ENCODE data around the gene ISM2.
A peak's percentile ranks its signal among the peaks of the same experiment; 100 is the strongest.
"Not testable (repeated sequence)": the region's sequence is repeated elsewhere in the genome, so short reads cannot be mapped to it uniquely, and the experiment has no call there.

Gene ISM2
- long read RNA-seq = 0 reads

GRCh38 chr14:77498120-77498979, at the start of gene ISM2:
ISM2 (minus strand) TSS chr14:77498816; CDS start chr14:77498793, 23 bp downstream.
- no peak within 1 kb of the TSS for H3K27ac ChIP-seq (replicated peaks)
- no peaks in the 10 kb centered on the region for H3K27me3 ChIP-seq (ENCODE audit: insufficient read depth, poor library complexity, severe bottlenecking)
- peak within 1 kb of the TSS; percentile 32 for H3K4me3 ChIP-seq (replicated peaks; ENCODE audit: insufficient read depth, low read length)
- TF ChIP-seq GABPA (IDR thresholded peaks at IDR 0.05; ENCODE audit: low read depth) (no peak), SPI1 (IDR thresholded peaks at IDR 0.05; ENCODE audit: borderline replicate concordance, low read depth) (no peak), POLR2AphosphoS5 (IDR thresholded peaks at IDR 0.05; ENCODE audit: low read depth) (no peak)
- TF ChIP-seq, protein P1, sequence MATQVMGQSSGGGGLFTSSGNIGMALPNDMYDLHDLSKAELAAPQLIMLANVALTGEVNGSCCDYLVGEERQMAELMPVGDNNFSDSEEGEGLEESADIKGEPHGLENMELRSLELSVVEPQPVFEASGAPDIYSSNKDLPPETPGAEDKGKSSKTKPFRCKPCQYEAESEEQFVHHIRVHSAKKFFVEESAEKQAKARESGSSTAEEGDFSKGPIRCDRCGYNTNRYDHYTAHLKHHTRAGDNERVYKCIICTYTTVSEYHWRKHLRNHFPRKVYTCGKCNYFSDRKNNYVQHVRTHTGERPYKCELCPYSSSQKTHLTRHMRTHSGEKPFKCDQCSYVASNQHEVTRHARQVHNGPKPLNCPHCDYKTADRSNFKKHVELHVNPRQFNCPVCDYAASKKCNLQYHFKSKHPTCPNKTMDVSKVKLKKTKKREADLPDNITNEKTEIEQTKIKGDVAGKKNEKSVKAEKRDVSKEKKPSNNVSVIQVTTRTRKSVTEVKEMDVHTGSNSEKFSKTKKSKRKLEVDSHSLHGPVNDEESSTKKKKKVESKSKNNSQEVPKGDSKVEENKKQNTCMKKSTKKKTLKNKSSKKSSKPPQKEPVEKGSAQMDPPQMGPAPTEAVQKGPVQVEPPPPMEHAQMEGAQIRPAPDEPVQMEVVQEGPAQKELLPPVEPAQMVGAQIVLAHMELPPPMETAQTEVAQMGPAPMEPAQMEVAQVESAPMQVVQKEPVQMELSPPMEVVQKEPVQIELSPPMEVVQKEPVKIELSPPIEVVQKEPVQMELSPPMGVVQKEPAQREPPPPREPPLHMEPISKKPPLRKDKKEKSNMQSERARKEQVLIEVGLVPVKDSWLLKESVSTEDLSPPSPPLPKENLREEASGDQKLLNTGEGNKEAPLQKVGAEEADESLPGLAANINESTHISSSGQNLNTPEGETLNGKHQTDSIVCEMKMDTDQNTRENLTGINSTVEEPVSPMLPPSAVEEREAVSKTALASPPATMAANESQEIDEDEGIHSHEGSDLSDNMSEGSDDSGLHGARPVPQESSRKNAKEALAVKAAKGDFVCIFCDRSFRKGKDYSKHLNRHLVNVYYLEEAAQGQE (IDR thresholded peaks at IDR 0.05; ENCODE audit: insufficient replicate concordance, low read depth) = no peak
- TF ChIP-seq, protein P2, sequence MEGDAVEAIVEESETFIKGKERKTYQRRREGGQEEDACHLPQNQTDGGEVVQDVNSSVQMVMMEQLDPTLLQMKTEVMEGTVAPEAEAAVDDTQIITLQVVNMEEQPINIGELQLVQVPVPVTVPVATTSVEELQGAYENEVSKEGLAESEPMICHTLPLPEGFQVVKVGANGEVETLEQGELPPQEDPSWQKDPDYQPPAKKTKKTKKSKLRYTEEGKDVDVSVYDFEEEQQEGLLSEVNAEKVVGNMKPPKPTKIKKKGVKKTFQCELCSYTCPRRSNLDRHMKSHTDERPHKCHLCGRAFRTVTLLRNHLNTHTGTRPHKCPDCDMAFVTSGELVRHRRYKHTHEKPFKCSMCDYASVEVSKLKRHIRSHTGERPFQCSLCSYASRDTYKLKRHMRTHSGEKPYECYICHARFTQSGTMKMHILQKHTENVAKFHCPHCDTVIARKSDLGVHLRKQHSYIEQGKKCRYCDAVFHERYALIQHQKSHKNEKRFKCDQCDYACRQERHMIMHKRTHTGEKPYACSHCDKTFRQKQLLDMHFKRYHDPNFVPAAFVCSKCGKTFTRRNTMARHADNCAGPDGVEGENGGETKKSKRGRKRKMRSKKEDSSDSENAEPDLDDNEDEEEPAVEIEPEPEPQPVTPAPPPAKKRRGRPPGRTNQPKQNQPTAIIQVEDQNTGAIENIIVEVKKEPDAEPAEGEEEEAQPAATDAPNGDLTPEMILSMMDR (IDR thresholded peaks at IDR 0.05; ENCODE audit: insufficient read depth, low read length) = no peak
- peak in 1 of 2 experiments; percentile 3 for DNase-seq (ENCODE audit: low read depth in 1 of 2, low spot score in 1 of 2)

DNA sequence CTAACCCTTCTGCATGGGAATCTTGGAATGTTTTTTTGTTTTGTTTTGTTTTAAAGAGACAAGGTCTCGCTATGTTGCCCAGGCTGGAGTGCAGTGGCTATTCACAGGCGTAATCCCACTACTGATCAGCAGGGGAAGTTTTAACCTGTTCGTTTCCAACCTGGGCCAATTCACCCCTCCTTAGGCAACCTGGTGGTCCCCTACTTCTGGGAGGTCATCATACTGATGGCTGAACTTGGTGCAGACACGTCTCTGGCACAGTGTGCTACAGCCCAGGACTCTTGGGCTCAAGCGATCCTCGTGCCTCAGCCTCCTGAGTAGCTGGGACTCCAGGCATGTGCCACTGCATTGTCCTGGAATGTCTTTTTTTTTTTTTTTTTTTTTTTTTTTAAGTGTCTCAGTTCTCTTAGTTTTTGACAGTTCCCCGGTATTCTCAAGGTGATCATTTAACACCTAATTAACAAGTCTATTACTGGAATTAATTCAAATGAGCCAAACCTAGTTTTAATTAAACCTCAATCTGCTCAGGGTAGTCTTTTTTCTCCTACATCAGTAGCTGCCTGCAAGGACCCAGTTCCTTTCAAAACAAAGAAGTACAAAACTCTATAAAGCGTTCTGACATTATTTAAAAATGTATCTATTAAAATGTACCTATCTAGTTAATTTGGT, 49.0 kb upstream of the ISM2 start:
- no peaks in the 10 kb centered on the region for H3K27me3 ChIP-seq (ENCODE audit: insufficient read depth, poor library complexity, severe bottlenecking)
- DNase-seq (ENCODE audit: low read depth in 1 of 2, low spot score in 1 of 2) = no peak
- no peak overlapping the region for H3K27ac ChIP-seq (replicated peaks)
- TF ChIP-seq GABPA (IDR thresholded peaks at IDR 0.05; ENCODE audit: low read depth) = no peak
- no peak for TF ChIP-seq SPI1 (IDR thresholded peaks at IDR 0.05; ENCODE audit: borderline replicate concordance, low read depth)
- TF ChIP-seq, protein P2 (IDR thresholded peaks at IDR 0.05; ENCODE audit: insufficient read depth, low read length) = no peak
- TF ChIP-seq, protein P1 (IDR thresholded peaks at IDR 0.05; ENCODE audit: insufficient replicate concordance, low read depth) = no peak
- TF ChIP-seq POLR2AphosphoS5 (IDR thresholded peaks at IDR 0.05; ENCODE audit: low read depth) = no peak
- no peak overlapping the region for H3K4me3 ChIP-seq (replicated peaks; ENCODE audit: insufficient read depth, low read length)

- not testable (repeated sequence) for DNase-seq (ENCODE audit: low read depth in 1 of 2, low spot score in 1 of 2); H3K4me3 ChIP-seq (replicated peaks; ENCODE audit: insufficient read depth, low read length); H3K27me3 ChIP-seq (ENCODE audit: insufficient read depth, poor library complexity, severe bottlenecking); H3K27ac ChIP-seq (replicated peaks)
These were observed 46.6 kb upstream of the ISM2 start for GRCh38 chr14:77545171-77545570.

DNA sequence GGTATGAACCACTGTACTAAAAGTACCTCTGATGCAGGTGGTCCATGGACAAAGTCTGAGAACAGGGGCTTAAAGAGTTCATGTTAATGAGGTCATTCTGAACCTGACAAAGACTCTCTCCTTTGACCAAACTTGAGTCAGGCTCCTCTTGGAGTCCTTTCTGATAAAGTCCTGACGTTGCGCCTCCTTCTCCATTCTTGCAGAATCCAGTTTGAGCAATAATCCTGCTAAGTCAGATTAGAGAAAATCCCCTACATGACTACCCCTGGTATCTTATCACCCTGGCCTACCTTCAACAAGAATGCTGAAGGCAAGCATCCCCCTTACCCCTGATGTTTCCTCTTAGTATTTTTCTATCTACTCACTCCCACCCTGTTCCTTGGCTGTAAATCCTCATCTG, 46.0 kb upstream of the ISM2 start:
- Histone ChIP-seq H3K27ac (replicated peaks) (no peak overlapping the region), H3K4me3 (replicated peaks; ENCODE audit: insufficient read depth, low read length) (no peak overlapping the region), H3K27me3 (ENCODE audit: insufficient read depth, poor library complexity, severe bottlenecking) (no peaks in the 10 kb centered on the region)
- TF ChIP-seq, protein P2 (IDR thresholded peaks at IDR 0.05; ENCODE audit: insufficient read depth, low read length) = no peak
- TF ChIP-seq SPI1 (IDR thresholded peaks at IDR 0.05; ENCODE audit: borderline replicate concordance, low read depth) (no peak), POLR2AphosphoS5 (IDR thresholded peaks at IDR 0.05; ENCODE audit: low read depth) (no peak)
- no peak for DNase-seq (ENCODE audit: low read depth in 1 of 2, low spot score in 1 of 2)

Data from HL-60 (cell line).